Measurements from ENCODE around the gene SLC12A7.

GRCh38 chr5:1098986-1099597 is 12.8 kb downstream of the SLC12A7 start:
- TF ChIP-seq CTCF (IDR thresholded peaks at IDR 0.05) (no peak), POLR2A (IDR thresholded peaks at IDR 0.05) (no peak)
